Epithelial cell of prostate (primary cell): ENCODE measurements around the gene KCNAB1.

Source experiments
- DNase-seq: peaks from one replicate; pipeline ENCODE4 v3.0.0-alpha.2; 2011; ENCODE audit warnings: low read depth, low spot score
- H3K27ac ChIP-seq: fragments of 450-650 bp; 2 replicates; pipeline ENCODE4 v1.5.1; 2017; ENCODE audit warnings: mild to moderate bottlenecking

The KCNAB1 gene

DNA sequence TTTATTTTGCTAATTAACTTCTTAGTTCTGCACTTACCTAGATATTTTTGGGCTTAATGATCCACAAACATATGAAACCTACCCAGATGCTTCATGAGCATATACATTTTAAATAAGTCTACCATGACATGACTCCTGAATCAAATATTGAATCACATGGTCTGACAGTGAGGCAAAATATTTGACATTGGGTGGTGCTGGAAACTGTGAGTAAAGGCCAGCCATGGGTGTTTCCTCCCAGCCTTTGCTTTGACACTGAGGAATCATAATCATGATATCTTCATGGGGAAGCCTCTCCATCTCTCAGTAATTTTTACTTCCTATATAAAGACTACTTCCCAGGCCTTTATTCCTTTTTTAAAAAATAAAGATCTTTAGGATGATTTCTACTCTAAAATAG is 457.4 kb downstream of the KCNAB1 start:
- DNase-seq, result no peak
- H3K27ac ChIP-seq, result peak overlapping the region; percentile 46

DNA sequence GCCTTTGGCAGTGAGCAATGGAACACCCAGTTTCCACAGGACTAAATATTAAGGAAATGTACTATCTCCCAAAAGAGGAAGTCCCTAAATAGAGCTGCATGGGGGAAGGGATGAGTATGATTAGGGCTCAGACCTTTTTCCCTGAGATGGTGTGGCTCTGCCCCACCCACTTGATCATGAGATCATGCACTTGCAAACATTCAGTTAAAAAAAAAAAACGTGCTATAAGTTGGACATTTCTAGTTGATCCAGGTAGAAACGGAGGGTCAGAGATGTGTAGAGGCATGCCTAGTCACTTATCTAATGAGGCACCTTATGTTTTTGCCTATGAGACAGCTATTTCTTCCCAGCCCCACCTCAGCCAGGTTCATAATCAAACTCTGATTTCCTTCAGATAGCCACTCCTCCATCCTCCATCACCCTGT is 459.1 kb downstream of the KCNAB1 start:
- DNase-seq, result peak; percentile 16
- peak overlapping the region; percentile 46 for H3K27ac ChIP-seq

DNA sequence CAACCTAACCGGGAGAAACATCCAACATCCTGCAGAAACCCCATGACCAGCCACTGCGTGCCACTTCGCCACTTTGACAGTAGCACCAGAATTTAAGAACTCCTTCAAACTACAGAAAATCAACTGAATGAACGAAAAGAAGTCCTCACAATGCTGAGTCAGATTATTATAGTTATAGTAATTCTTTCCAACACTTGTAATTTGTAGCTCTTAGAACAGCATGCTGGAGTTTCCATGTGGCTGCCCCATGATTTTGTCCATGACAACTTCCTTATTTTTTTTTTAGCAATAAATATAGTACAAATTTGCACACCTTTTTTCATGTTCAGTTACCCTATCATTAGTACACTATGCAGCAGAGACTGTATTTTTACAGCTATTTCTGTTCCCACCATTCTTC is 460.7 kb downstream of the KCNAB1 start:
- DNase-seq, result no peak
- H3K27ac ChIP-seq, result no peak overlapping the region

DNA sequence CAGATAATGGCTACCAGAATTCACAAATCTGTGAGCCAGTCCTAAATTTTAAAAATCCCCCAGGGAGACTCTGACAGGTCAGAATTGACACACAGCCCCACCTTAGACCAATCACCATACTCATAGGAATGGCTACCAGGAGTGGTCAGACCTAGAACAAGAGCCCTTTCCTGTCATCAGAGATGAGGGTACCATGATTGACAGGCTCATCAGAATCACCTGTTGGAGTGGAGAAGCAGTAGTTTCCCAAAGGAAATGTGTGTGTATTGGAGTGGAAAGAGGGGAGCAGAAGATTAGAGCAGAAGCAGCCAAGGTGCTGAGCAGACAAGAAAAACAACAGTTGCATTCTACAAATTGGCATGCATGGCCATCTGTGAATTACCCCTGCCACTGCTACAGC is 461.6 kb downstream of the KCNAB1 start:
- H3K27ac ChIP-seq, result no peak overlapping the region
- DNase-seq, result no peak

DNA sequence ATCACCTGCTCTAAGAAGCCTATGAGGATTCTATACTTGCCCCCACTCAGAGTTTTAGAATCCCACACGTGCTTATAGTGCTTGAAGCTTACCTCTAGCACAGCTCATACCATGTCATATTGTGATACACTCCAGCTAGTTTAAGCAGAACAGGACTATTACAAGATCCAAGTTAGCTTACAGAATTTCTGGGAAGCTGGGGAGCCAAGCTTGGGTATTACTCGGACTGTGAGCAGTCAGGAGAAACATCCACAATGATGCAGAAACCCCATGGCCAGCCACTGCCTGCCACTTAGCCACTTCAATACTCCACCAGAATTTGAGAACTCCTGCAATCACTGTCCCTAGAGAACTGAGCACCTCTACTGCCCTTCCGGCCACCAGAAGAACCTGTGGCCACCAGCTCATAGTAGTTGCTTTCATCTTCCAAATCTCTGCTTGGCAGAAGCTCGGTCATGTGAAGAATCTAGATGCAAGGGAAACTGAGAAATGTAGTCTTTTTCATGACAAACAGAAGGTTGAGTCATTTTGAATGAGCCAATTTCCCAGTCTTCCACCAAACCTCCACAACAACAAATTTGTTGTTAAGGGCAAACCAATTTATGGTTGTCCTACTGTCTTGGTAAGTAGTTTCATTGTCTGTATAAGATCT is 462.3 kb downstream of the KCNAB1 start:
- no peak for DNase-seq
- no peak overlapping the region for H3K27ac ChIP-seq

DNA sequence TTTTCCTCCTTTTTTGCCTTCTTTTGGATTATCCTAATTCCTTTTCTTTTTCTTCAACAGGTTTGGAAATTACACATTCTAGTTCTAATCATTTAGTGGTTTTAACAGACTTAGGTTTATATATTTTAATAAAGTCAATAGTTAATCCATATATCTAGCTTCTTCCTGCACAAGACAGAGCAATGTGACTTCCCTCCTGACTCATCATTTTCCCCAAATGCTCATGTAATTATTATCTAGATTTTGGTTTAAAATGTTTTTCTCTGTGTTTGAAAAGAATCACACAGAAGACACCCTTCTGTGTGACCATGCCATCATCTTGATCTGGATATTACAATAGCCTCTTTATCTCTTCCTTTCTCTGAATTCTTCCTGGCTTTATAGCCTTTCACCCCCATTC is 463.1 kb downstream of the KCNAB1 start:
- DNase-seq, result no peak
- H3K27ac ChIP-seq, result no peak overlapping the region

DNA sequence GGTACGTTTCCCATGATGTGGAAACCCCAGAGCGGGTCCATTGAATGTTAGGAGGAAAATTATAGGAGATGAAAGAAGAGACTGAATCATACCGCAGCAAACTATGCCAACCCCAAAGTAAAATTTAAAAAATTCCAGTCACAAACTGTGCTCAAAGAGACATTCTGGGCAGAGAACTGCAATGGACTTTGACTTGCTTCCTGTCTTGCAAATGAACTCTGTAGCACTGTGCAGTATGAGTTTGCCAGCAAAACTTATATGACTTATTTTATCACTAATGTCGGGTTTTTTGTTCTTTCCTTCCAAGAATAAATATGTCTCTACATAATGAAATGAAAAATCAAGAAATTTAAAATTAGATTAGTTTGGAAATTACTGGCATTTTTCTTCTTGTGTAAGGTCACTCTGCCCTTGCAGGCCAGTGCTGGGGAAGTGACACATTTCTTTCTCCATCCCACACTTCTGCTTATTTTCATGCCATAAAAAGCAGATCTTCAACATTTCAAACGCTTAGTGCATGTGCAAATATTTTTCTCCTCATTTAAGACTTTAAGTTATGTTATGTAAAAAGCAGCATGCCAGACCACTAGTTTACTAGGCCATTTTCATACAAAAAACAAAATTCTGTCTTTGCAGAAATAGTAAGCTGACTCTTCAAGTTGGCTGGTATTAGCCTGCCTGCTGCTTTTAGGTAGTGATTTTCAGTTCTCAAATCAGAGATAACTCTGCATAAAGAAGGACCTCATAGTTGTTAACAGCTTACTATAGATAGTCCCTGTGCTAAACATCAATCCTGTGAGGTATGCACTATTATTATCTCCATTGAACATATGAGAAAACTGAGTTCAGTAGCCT is 466.8 kb downstream of the KCNAB1 start:
- DNase-seq, result no peak
- H3K27ac ChIP-seq, result no peak overlapping the region

DNA sequence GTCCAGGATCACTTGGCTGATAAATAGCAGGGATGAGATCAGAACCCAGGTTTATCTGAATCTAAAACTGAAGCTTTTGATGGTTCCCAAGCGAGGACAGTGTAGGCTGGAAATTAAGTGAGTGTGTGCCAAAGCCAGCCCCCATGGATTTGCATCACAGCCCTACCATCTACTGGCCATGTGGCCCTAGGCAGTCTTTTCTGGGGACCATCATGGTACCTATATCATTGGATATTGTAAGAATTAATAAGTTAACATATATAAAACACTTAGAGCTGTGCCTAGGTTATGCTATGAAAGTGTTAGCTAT is 467.3 kb downstream of the KCNAB1 start:
- DNase-seq, result no peak
- H3K27ac ChIP-seq, result no peak overlapping the region
